HG03442 (cell line): ENCODE data around the gene DYRK1B.
"Not testable (repeated sequence)": the region's sequence is repeated elsewhere in the genome, so short reads cannot be mapped to it uniquely, and the experiment has no call there.

ENCODE experiments used
- ATAC-seq: cut with Tn5 transposase; IDR thresholded peaks from one replicate; pipeline ENCODE4 v1.9.1; 2021; ENCODE audit warnings: mild to moderate bottlenecking, moderate library complexity; ENCODE audit not compliant: unreplicated experiment

The DYRK1B gene

GRCh38 chr19:39814111-39814510 lies 19.9 kb downstream of the DYRK1B start:
- not testable (repeated sequence) for ATAC-seq

GRCh38 chr19:39813264-39813993 lies 20.5 kb downstream of the DYRK1B start:
- no peak for ATAC-seq

DNA sequence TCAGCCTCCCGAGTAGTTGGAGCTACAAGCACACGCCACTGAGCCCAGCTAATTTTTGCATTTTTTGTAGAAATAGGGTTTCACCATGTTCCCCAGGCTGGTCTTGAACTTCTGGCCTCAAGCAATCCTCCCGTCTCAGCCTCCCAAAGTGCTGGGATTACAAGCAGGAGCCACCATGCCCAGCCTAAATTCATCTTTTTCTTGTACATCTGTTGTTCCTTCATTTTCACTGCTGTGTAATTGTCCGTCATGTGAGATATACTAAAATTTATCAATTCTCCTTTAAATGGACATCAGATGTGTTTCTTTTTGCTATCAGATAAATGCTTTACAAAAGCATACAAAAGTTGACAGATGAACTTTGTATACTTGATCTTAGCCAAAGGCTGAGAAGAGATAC lies 22.9 kb downstream of the DYRK1B start:
- no peak for ATAC-seq

DNA sequence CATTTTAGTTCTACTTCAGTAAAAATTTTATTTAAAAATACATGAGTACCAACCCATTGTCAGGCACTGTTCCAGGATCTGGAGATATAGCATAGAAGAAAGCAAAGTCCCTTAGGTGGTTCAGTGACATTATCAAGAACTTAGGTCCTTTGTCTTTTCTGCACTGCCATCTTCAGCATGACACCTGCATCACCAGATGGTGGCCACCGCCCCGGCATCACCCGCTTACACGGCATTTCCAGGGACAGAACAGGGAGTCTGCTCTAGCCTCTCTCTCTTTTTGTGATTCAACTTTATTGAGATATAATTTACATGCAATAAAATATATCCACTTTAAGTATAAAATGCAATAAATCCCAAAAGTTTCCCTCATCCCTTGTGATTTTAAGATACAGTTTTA lies 23.5 kb downstream of the DYRK1B start:
- no peak for ATAC-seq

GRCh38 chr19:39809368-39809767 lies 24.6 kb downstream of the DYRK1B start:
- ATAC-seq: no peak

- ATAC-seq: not testable (repeated sequence)
Observed at GRCh38 chr19:39808688-39809087, 25.3 kb downstream of the DYRK1B start.

- ATAC-seq: no peak
Observed at GRCh38 chr19:39807846-39808364, 26.1 kb downstream of the DYRK1B start.

DNA sequence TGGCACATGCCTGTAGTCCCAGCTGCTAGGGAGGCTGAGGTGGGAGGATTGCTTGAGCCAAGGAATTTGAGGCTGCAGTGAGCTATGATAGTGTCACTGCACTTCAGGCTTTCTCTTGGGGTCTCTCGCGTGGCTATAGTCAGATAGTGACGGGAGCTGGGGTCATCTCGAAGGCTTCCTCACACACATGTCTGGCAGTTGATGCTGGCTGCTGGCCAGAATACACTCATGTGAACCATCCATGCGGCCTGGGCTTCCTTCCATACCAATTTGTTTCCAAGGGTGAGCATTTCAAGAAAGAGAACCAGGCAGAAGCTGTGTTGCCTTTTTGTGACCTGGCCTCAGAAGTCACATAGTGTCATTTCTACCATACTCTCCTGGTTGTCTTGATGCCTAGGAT lies 28.9 kb downstream of the DYRK1B start:
- ATAC-seq: no peak

DNA sequence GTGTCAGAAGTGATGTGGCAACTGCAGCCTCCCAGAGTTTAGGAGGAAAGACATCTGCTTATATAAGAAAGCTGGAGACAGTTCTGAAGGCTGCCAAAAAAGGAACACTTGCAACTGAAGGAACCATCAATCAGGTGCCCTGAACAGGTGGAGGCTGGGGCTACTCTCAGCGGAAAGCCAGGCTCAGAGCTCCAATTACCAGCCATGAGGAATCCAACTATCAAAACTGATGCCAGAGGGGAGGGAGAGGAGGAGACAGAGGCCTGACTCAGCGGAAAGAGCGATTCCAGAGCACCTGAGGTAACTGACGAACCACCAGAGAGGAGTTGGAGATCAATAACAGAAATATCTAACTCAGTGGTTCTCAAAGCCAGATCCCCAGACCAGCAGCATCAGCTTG lies 31.0 kb downstream of the DYRK1B start:
- ATAC-seq: no peak

GRCh38 chr19:39797083-39797482 lies 36.9 kb downstream of the DYRK1B start:
- ATAC-seq: no peak

- no peak for ATAC-seq
Observed at GRCh38 chr19:39796000-39796498, 37.9 kb downstream of the DYRK1B start.

DNA sequence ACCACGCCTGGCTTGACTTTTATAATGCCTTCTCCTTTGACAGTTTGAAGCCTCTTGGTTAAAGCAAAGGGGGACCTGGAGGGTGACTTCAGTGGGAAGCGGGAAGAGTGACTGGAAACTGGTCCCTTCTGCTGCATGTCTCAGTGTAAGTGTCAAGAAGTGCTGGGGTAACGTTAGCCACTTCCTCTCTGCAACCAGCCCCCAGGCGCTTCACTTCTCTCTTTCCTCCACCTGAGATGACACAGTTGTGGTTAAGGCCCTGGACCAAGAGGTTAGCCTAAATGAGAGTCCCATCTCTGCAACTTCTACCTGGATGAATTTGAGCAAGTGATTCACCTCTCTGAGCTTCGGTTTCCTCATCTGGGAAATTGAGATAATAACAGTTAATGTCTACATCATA lies 39.0 kb downstream of the DYRK1B start:
- ATAC-seq: no peak

- ATAC-seq: no peak
Observed at GRCh38 chr19:39792999-39793546, 40.9 kb downstream of the DYRK1B start.

DNA sequence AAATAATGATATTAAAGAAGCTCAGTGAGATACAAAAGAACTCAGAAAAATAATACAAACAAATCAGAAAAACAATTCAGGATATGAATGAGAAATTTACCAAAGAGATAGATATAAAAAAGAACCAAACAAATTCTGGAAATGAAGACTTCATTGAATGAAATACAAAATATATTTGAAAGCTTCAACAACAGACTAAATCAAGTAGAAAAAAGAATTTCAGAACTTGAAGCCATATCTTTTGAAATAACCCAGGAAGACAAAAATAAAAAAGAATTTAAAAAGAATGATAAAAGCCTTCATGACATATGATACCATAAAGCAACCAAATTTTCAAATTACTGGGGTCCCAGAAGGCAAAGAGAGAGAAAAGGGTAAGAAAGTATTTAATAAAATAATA lies 45.7 kb downstream of the DYRK1B start:
- no peak for ATAC-seq

- no peak for ATAC-seq
Observed at GRCh38 chr19:39780894-39781293, 53.1 kb downstream of the DYRK1B start.

- ATAC-seq: no peak
Observed at GRCh38 chr19:39778763-39779162, 55.2 kb downstream of the DYRK1B start, which contains the start of gene LEUTX. TSS of gene LEUTX (plus strand) at chr19:39778854. CDS start at chr19:39778921, 67 bp downstream.
